Keratinocyte (primary cell): ENCODE measurements around the gene GRAMD4.

ENCODE experiments used
- CTCF ChIP-seq, 3 experiments: IDR thresholded peaks in 1 of 3; conservative IDR thresholded peaks in 1 of 3; optimal IDR thresholded peaks in 1 of 3; 2 replicates in 2 of 3; 3 replicates in 1 of 3; pipeline versions ENCODE3 to v1.5.1; 2011; ENCODE audit warnings: low read length in 3 of 3, mild to moderate bottlenecking in 3 of 3, moderate library complexity in 2 of 3, control low read depth in 1 of 3, inconsistent platforms in 1 of 3; ENCODE audit not compliant: insufficient read depth in 2 of 3; ENCODE audit errors: extremely low read depth in 1 of 3
- EZH2 ChIP-seq: IDR thresholded peaks from one replicate; pipeline ENCODE4 v1.6.1; 2012; ENCODE audit warnings: inconsistent platforms, mild to moderate bottlenecking, low read length, moderate library complexity

GRCh38 chr22:46592390-46592872 is 27.8 kb upstream of the GRAMD4 start:
- TF ChIP-seq CTCF (optimal IDR thresholded peaks at IDR 0.05 in 1 of 3, IDR thresholded peaks at IDR 0.05 in 1 of 3, conservative IDR thresholded peaks at IDR 0.05 in 1 of 3; ENCODE audit: extremely low read depth in 1 of 3, insufficient read depth in 2 of 3, low read length in 3 of 3) (no peak), EZH2 (no peak)
